HepG2 (cell line): Measurements from ENCODE around the gene UST.

Source experiments
- CREB1 ChIP-seq, 2 experiments: fragments of 450-650 bp in 1 of 2; IDR thresholded peaks; 2 replicates each; pipeline ENCODE4 v1.6.1; 2016 to 2017; ENCODE audit warnings: control low read depth in 1 of 2, mild to moderate bottlenecking in 1 of 2, missing compliant biosample characterization in 1 of 2, missing genetic modification characterization in 1 of 2
- ZBTB8A ChIP-seq: sonication (generic); formaldehyde crosslinking; IDR thresholded peaks from 2 replicates; pipeline ENCODE4 v1.4.0; 2020; ENCODE audit warnings: mild to moderate bottlenecking, low read depth, missing genetic modification reagents, borderline replicate concordance
- ZNF124 ChIP-seq: sonication (generic); formaldehyde crosslinking; IDR thresholded peaks from 2 replicates; pipeline ENCODE4 v1.4.0; 2020; ENCODE audit warnings: missing genetic modification reagents
- TF ChIP-seq, protein P1 (sequence below): sonication (generic); formaldehyde crosslinking; IDR thresholded peaks from 2 replicates; pipeline ENCODE4 v1.5.0; 2020; ENCODE audit warnings: mild to moderate bottlenecking, missing genetic modification reagents, moderate library complexity
- TF ChIP-seq, protein P2 (sequence below): sonication (generic); formaldehyde crosslinking; conservative IDR thresholded peaks from 2 replicates; pipeline ENCODE4 v1.4.0; 2020; ENCODE audit warnings: missing genetic modification reagents
- TF ChIP-seq, protein P3 (sequence below): sonication (generic); formaldehyde crosslinking; IDR thresholded peaks from 2 replicates; pipeline ENCODE4 v1.5.0; 2020; ENCODE audit warnings: mild to moderate bottlenecking, missing genetic modification reagents
- TF ChIP-seq, protein P4 (sequence below): sonication (generic); formaldehyde crosslinking; IDR thresholded peaks from 2 replicates; pipeline ENCODE4 v1.9.0; 2021; ENCODE audit warnings: missing genetic modification reagents, borderline replicate concordance

DNA sequence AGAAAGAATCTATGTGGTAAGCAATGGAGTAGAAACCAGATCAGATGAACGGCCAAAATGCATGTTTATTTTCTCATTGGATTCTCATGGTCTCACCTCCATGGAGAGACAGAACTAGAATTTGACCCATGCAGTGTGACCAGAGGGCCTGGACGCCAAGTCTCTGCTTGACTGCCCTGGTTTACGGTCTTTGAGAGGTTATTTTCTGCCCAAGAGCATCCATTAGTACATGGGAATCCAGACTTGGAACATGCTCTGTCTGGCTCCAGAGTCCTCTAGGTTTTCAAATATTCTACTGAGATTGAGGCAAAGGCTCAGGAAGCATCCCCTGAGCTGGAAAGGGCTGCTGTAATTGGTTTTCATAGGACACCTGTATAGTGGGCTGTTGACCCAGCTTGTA is 45.5 kb upstream of the UST start:
- TF ChIP-seq, protein P1, sequence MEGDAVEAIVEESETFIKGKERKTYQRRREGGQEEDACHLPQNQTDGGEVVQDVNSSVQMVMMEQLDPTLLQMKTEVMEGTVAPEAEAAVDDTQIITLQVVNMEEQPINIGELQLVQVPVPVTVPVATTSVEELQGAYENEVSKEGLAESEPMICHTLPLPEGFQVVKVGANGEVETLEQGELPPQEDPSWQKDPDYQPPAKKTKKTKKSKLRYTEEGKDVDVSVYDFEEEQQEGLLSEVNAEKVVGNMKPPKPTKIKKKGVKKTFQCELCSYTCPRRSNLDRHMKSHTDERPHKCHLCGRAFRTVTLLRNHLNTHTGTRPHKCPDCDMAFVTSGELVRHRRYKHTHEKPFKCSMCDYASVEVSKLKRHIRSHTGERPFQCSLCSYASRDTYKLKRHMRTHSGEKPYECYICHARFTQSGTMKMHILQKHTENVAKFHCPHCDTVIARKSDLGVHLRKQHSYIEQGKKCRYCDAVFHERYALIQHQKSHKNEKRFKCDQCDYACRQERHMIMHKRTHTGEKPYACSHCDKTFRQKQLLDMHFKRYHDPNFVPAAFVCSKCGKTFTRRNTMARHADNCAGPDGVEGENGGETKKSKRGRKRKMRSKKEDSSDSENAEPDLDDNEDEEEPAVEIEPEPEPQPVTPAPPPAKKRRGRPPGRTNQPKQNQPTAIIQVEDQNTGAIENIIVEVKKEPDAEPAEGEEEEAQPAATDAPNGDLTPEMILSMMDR (CRISPR knock-in tag): no peak
- TF ChIP-seq ZNF124 (CRISPR knock-in tag) (no peak), CREB1 (IDR thresholded peaks at IDR 0.05) (no peak), CREB1 (CRISPR knock-in tag; IDR thresholded peaks at IDR 0.05) (no peak), ZBTB8A (CRISPR knock-in tag) (no peak)
- TF ChIP-seq, protein P2, sequence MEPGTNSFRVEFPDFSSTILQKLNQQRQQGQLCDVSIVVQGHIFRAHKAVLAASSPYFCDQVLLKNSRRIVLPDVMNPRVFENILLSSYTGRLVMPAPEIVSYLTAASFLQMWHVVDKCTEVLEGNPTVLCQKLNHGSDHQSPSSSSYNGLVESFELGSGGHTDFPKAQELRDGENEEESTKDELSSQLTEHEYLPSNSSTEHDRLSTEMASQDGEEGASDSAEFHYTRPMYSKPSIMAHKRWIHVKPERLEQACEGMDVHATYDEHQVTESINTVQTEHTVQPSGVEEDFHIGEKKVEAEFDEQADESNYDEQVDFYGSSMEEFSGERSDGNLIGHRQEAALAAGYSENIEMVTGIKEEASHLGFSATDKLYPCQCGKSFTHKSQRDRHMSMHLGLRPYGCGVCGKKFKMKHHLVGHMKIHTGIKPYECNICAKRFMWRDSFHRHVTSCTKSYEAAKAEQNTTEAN (CRISPR knock-in tag): no peak
- TF ChIP-seq, protein P3, sequence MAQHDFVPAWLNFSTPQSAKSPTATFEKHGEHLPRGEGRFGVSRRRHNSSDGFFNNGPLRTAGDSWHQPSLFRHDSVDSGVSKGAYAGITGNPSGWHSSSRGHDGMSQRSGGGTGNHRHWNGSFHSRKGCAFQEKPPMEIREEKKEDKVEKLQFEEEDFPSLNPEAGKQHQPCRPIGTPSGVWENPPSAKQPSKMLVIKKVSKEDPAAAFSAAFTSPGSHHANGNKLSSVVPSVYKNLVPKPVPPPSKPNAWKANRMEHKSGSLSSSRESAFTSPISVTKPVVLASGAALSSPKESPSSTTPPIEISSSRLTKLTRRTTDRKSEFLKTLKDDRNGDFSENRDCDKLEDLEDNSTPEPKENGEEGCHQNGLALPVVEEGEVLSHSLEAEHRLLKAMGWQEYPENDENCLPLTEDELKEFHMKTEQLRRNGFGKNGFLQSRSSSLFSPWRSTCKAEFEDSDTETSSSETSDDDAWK: no peak
- TF ChIP-seq, protein P4, sequence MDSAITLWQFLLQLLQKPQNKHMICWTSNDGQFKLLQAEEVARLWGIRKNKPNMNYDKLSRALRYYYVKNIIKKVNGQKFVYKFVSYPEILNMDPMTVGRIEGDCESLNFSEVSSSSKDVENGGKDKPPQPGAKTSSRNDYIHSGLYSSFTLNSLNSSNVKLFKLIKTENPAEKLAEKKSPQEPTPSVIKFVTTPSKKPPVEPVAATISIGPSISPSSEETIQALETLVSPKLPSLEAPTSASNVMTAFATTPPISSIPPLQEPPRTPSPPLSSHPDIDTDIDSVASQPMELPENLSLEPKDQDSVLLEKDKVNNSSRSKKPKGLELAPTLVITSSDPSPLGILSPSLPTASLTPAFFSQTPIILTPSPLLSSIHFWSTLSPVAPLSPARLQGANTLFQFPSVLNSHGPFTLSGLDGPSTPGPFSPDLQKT (CRISPR knock-in tag): no peak
